ENCODE results near the gene ANKMY1.

GRCh38 chr2:240463866-240464481 is 93.8 kb downstream of the ANKMY1 start:
- TF ChIP-seq CTCF (IDR thresholded peaks at IDR 0.05; ENCODE audit: low read depth, low read length) (no peak), MYC (IDR thresholded peaks at IDR 0.05; ENCODE audit: low read depth, low read length) (no peak), MAX (IDR thresholded peaks at IDR 0.05; ENCODE audit: low read depth, low read length) (no peak), POLR2A (IDR thresholded peaks at IDR 0.05; ENCODE audit: extremely low read depth, insufficient read length) (no peak)

Data from NB4 (cell line).